B cell (primary cell): Measurements from ENCODE around the gene RHBDF1. TPM values are rescaled to one million over a fixed set of nuclear protein-coding genes. Genes with fewer than 3 reads are reported as not detected.

Source experiments
- ATAC-seq: fragments of 200-7000 bp; cut with Tn5 transposase; one replicate; pipeline ENCODE4 v1.10.0; 2021; ENCODE audit warnings: low read depth, mild to moderate bottlenecking, moderate number of reproducible peaks, moderate library complexity
- CTCF ChIA-PET: fragments of 350-600 bp; sonication (Branson Sonifier 250); formaldehyde crosslinking; loops from one replicate; lab custom pipeline; 2021; ENCODE audit warnings: antibody characterized with exemption, inconsistent platforms; lab: Charles Lee
- POLR2A ChIA-PET: fragments of 350-600 bp; sonication (Branson Sonifier 250); formaldehyde crosslinking; loops from one replicate; lab custom pipeline; 2021; ENCODE audit warnings: antibody characterized with exemption; lab: Charles Lee
- DNase-seq: peaks from one replicate; pipeline ENCODE4 v3.0.0; 2013
- H2AFZ ChIP-seq: 2 replicates; pipeline ENCODE4 v1.6.1; 2012; ENCODE audit warnings: mild to moderate bottlenecking, low read depth, low read length; ENCODE audit not compliant: insufficient read depth, poor library complexity, severe bottlenecking
- H3K27ac ChIP-seq, 2 donors: 1 replicate in 1 of 2; 2 replicates in 1 of 2; pipeline ENCODE4 v1.5.1; 2012 to 2013; ENCODE audit warnings: low read length in 2 of 2, mild to moderate bottlenecking in 2 of 2, moderate library complexity in 1 of 2
- H3K27me3 ChIP-seq, 4 experiments: fragments of 200-600 bp in 1 of 4; sonication (generic) in 1 of 4; replicated peaks in 1 of 4; 1 replicate in 2 of 4; 2 replicates in 2 of 4; pipeline versions ENCODE4 v1.6.1 to v1.7.0; 2013 to 2016; ENCODE audit warnings: low read length in 3 of 4, mild to moderate bottlenecking in 2 of 4, mixed read lengths in 1 of 4, moderate library complexity in 1 of 4; ENCODE audit not compliant: insufficient read depth in 4 of 4, control insufficient read depth in 3 of 4; ENCODE audit errors: control extremely low read depth in 1 of 4
- H3K36me3 ChIP-seq, 2 experiments: replicated peaks in 1 of 2; 1 replicate in 1 of 2; 2 replicates in 1 of 2; pipeline versions ENCODE4 v1.6.1 to v1.7.1; 2013; ENCODE audit warnings: low read length in 1 of 2; ENCODE audit not compliant: insufficient read depth in 2 of 2, control insufficient read depth in 1 of 2; ENCODE audit errors: control extremely low read depth in 1 of 2, extremely low read depth in 1 of 2
- H3K4me1 ChIP-seq, 2 donors: fragments of 200-600 bp in 1 of 2; sonication (generic) in 1 of 2; 1 replicate in 1 of 2; 2 replicates in 1 of 2; pipeline versions ENCODE4 v1.5.1 to v1.6.1; 2013 to 2017; ENCODE audit warnings: low read length in 2 of 2; ENCODE audit not compliant: control insufficient read depth in 2 of 2, insufficient read depth in 2 of 2
- H3K4me2 ChIP-seq: replicated peaks from 2 replicates; pipeline ENCODE3; 2012; ENCODE audit warnings: mild to moderate bottlenecking, low read depth, low read length; ENCODE audit not compliant: poor library complexity, severe bottlenecking
- H3K4me3 ChIP-seq, 5 experiments: fragments of 200-600 bp in 1 of 5; sonication (generic) in 1 of 5; 1 replicate in 3 of 5; 2 replicates in 2 of 5; pipeline versions ENCODE4 v1.5.1 to v1.7.0; 2011 to 2016; ENCODE audit warnings: low read length in 4 of 5, mild to moderate bottlenecking in 4 of 5, low read depth in 2 of 5, control low read depth in 1 of 5, moderate library complexity in 1 of 5; ENCODE audit not compliant: insufficient read depth in 1 of 5; ENCODE audit errors: control extremely low read depth in 1 of 5, extremely low read depth in 1 of 5
- H3K79me2 ChIP-seq: fragments of 200-600 bp; sonication (generic); one replicate; pipeline ENCODE4 v1.6.0; 2016; ENCODE audit warnings: low read length; ENCODE audit not compliant: control insufficient read depth, insufficient read depth
- H3K9ac ChIP-seq: fragments of 200-600 bp; sonication (generic); 2 replicates; pipeline ENCODE4 v1.6.1; 2017; ENCODE audit warnings: mild to moderate bottlenecking, low read length, moderate library complexity
- H3K9me3 ChIP-seq, 3 donors: one replicate each; pipeline versions ENCODE4 v1.6.1 to v1.7.1; 2013; ENCODE audit warnings: low read length in 2 of 3; ENCODE audit not compliant: control insufficient read depth in 2 of 3, insufficient read depth in 1 of 3; ENCODE audit errors: control extremely low read depth in 1 of 3
- H4K20me1 ChIP-seq: 2 replicates; pipeline ENCODE4 v1.6.0; 2012; ENCODE audit warnings: mild to moderate bottlenecking, low read length; ENCODE audit not compliant: insufficient read depth, control insufficient read depth, poor library complexity, severe bottlenecking
- H3K27ac Mint-ChIP-seq: one replicate; pipeline ENCODE4 v1.8.0; 2021; ENCODE audit warnings: mixed read lengths
- H3K27me3 Mint-ChIP-seq: one replicate; pipeline ENCODE4 v1.8.0; 2021; ENCODE audit warnings: mixed read lengths
- H3K4me1 Mint-ChIP-seq: one replicate; pipeline ENCODE4 v1.8.0; 2021; ENCODE audit warnings: mixed read lengths
- H3K4me3 Mint-ChIP-seq: one replicate; pipeline ENCODE4 v1.8.0; 2021; ENCODE audit warnings: mixed read lengths
- H3K9me3 Mint-ChIP-seq: one replicate; pipeline ENCODE4 v1.8.0; 2022; ENCODE audit warnings: mixed read lengths; ENCODE audit not compliant: insufficient read depth
- EZH2 ChIP-seq: IDR thresholded peaks from 2 replicates; pipeline ENCODE4 v1.6.1; 2012; ENCODE audit warnings: borderline replicate concordance, low read depth, mild to moderate bottlenecking, moderate library complexity, low read length; ENCODE audit not compliant: insufficient read depth, poor library complexity, severe bottlenecking
- WGBS: methylation state at CpG from one replicate; pipeline ENCODE4 v1.1.5; 2013; ENCODE audit warnings: missing lambda C conversion rate; ENCODE audit not compliant: insufficient coverage; 5-methylcytosine and 5-hydroxymethylcytosine counted together
- intact Hi-C: fragments of 100-400 bp; cut with micrococcal nuclease; formaldehyde crosslinking; loops from one replicate; pipeline ENCODE4 v1.10.0; 2022
- polyA plus RNA-seq: library from polyadenylated mRNA; depleted of rRNA; stranded (reverse); fragments of >200 nt; gene quantifications from 2 replicates; pipeline ENCODE4 v1.2.3, GENCODE V29; 2012
- total RNA-seq, 2 donors: library from RNA; stranded (reverse); fragments of 120-200 nt in 1 of 2; gene quantifications; 1 replicate in 1 of 2; 2 replicates in 1 of 2; pipeline versions ENCODE4 v1.2.3 to v1.2.4, GENCODE V29; 2013 to 2022
- TF ChIP-seq, protein P1 (sequence below): fragments of 200-600 bp; IDR thresholded peaks from one replicate; pipeline ENCODE4 v1.8.0; 2022; ENCODE audit warnings: antibody characterized with exemption, mild to moderate bottlenecking

The RHBDF1 gene
- total and polyA plus RNA-seq, 2 donors (not counting 1 experiment from before 2014, with no cell fraction given), result 0.42 to 0.76 TPM

DNA sequence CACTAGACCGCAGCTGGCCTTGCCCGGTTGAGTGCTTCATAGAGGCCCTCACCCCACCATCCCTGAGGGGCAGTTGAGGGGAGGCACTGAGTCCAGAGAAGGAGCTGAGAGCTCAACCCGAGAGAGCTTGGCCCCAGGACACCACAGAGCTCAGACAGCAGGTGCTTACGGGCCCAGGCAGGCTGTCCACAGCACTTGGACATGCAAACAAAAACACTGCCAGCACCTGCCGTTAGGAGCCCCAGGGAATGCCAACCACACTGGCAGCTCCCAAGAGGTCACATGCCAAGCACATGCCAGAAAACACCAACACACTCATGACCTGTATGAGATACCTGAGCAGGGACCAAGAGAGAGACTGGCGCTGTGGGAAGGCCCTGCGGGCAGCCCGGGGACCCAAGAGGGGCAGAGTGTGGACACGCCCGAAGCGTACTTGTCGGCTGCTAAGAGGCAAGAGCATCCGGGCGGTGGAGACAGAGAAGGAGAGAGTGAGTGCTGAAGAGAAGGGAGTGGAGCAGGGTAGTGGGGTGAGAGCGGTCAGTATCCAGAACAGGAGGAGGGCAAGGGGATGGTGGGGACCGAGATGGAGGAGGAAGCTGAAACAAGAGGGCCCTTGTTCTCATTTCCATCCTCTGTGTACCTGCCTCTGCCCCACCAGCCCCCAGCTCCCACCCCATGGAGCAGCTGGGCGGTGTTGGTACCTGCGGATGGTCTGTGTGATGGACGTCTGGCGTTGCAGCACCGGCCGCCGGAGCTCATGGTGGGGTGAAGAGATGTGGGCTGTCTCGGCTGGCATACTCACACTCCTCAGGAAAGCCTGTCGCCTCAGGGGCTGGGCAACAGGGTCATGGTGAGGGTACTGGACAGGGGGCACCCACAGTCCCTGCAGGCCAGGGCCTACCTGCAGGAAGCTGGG, 8.2 kb downstream of the RHBDF1 start:
- ATAC-seq, result no peak
- H3K27ac Mint-ChIP-seq, result no peak overlapping the region
- ChIA-PET CTCF (interaction anchor here (0.9 to 14.6 kb wide), 16 partner anchors 8 to 298 kb away, joined by 3 to 401 read pairs (median 16); partner anchors contain the start of genes HBQ1, POLR3K and SNRNP25), POLR2A (interaction anchor here (0.5 to 0.6 kb wide), 2 partner anchors 12 to 32 kb away, joined by 3 to 7 read pairs; no protein-coding TSS in a partner anchor)
- H3K4me3 Mint-ChIP-seq, result no peak overlapping the region
- no peak overlapping the region for H3K9ac ChIP-seq
- no peaks in the 10 kb centered on the region for H3K36me3 ChIP-seq
- no peaks in the 10 kb centered on the region for H3K9me3 Mint-ChIP-seq
- H3K79me2 ChIP-seq, result no peaks in the 10 kb centered on the region
- H2AFZ ChIP-seq, result no peak overlapping the region
- H4K20me1 ChIP-seq, result no peaks in the 10 kb centered on the region
- H3K9me3 ChIP-seq, result no peaks in the 10 kb centered on the region
- H3K4me1 ChIP-seq, result peaks cover 0 to 8% of the 10 kb centered on the region in 2 donors
- intact Hi-C loops, result no loop called here
- H3K27me3 Mint-ChIP-seq, result no peaks in the 10 kb centered on the region
- no peak overlapping the region for H3K4me3 ChIP-seq
- H3K4me2 ChIP-seq, result no peak overlapping the region
- 95% methylated on average over 15 of the region's 25 CpGs for WGBS
- peaks cover 7% of the 10 kb centered on the region for H3K4me1 Mint-ChIP-seq
- peaks cover 0 to 8% (median 2%) of the 10 kb centered on the region in 4 experiments for H3K27me3 ChIP-seq
- TF ChIP-seq, protein P1, sequence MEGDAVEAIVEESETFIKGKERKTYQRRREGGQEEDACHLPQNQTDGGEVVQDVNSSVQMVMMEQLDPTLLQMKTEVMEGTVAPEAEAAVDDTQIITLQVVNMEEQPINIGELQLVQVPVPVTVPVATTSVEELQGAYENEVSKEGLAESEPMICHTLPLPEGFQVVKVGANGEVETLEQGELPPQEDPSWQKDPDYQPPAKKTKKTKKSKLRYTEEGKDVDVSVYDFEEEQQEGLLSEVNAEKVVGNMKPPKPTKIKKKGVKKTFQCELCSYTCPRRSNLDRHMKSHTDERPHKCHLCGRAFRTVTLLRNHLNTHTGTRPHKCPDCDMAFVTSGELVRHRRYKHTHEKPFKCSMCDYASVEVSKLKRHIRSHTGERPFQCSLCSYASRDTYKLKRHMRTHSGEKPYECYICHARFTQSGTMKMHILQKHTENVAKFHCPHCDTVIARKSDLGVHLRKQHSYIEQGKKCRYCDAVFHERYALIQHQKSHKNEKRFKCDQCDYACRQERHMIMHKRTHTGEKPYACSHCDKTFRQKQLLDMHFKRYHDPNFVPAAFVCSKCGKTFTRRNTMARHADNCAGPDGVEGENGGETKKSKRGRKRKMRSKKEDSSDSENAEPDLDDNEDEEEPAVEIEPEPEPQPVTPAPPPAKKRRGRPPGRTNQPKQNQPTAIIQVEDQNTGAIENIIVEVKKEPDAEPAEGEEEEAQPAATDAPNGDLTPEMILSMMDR, result no peak
- no peak for TF ChIP-seq EZH2
- no peak for DNase-seq
- H3K27ac ChIP-seq, result no peak overlapping the region

DNA sequence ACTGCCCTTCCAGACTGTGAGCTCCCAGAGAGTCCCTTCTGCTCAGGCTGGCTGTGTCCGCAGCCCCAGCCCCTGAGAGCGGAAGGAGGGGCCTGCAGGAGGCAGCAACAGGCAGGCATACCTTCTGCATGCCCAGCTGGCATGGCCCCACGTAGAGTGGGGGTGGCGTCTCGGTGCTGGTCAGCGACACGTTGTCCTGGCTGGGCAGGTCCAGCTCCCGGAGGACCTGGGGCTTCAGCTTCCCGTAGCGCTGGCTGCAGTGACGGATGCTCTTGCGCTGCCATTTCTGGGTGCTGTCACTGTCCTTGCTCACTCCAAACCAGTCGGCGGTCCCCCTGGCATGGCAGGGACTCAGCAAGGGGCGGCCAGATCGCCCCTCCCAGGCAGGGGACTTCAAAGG, 9.0 kb downstream of the RHBDF1 start:
- H3K27me3 ChIP-seq, result peaks cover 0 to 8% (median 2%) of the 10 kb centered on the region in 4 experiments
- WGBS, result 95% methylated on average over 16 of the region's 16 CpGs
- Mint-ChIP-seq H3K27me3 (no peaks in the 10 kb centered on the region), H3K9me3 (no peaks in the 10 kb centered on the region), H3K4me1 (peaks cover 7% of the 10 kb centered on the region), H3K4me3 (no peak overlapping the region), H3K27ac (no peak overlapping the region)
- intact Hi-C loops, result no loop called here
- ATAC-seq, result no peak
- TF ChIP-seq EZH2, result no peak
- TF ChIP-seq, protein P1, result no peak
- CTCF ChIA-PET, result interaction anchor here (0.6 to 14.6 kb wide), 6 partner anchors 11 to 895 kb away, joined by 3 to 401 read pairs (median 18); partner anchors contain the start of genes POLR3K and SNRNP25
- no peak overlapping the region for H3K9ac ChIP-seq
- POLR2A ChIA-PET, result no interaction called here
- H2AFZ ChIP-seq, result no peak overlapping the region
- H3K36me3 ChIP-seq, result no peaks in the 10 kb centered on the region
- peaks cover 0 to 8% of the 10 kb centered on the region in 2 donors for H3K4me1 ChIP-seq
- no peak overlapping the region for H3K27ac ChIP-seq
- H3K4me3 ChIP-seq, result no peak overlapping the region
- H4K20me1 ChIP-seq, result no peaks in the 10 kb centered on the region
- no peaks in the 10 kb centered on the region for H3K9me3 ChIP-seq
- no peak overlapping the region for H3K4me2 ChIP-seq
- no peak for DNase-seq
- no peaks in the 10 kb centered on the region for H3K79me2 ChIP-seq
